ENCODE data around the gene SHISA9. TPM values are rescaled to one million over a fixed set of nuclear protein-coding genes. Genes with fewer than 3 reads are reported as not detected.

SHISA9 gene
- total and polyA plus RNA-seq, 4 donors = under 0.01 to 0.46 (median 0.07) TPM

GRCh38 chr16:12896562-12896961 lies 4.8 kb upstream of the SHISA9 start:
- H3K9ac ChIP-seq (ENCODE audit: insufficient read depth in 1 of 2, low read length in 2 of 2) = no peak overlapping the region
- no peaks in the 10 kb centered on the region for H3K36me3 ChIP-seq (ENCODE audit: control insufficient read depth in 4 of 4, insufficient read depth in 4 of 4, low read length in 4 of 4)
- H3K4me1 ChIP-seq (ENCODE audit: control insufficient read depth in 5 of 5, insufficient read depth in 5 of 5, low read length in 5 of 5) = no peaks in the 10 kb centered on the region
- H3K27me3 ChIP-seq (ENCODE audit: control insufficient read depth in 3 of 3, insufficient read depth in 3 of 3, low read length in 2 of 3) = peaks cover 23 to 26% (median 24%) of the 10 kb centered on the region in 3 donors
- no peak overlapping the region for H3K27ac ChIP-seq (ENCODE audit: low read depth in 1 of 2, low read length in 1 of 2)
- WGBS, 2 donors = 35 to 47% methylated on average over 4 of the region's 4 CpGs
- no peak overlapping the region for H3K4me3 ChIP-seq
- ATAC-seq (ENCODE audit: insufficient read depth, low FRiP score) = no peak
- DNase-seq = peak in 1 of 3 donors; percentile 5
- no peaks in the 10 kb centered on the region for H3K9me3 ChIP-seq (ENCODE audit: control insufficient read depth in 4 of 4, insufficient read depth in 3 of 4, low read length in 3 of 4)
- TF ChIP-seq CTCF (IDR thresholded peaks at IDR 0.05; ENCODE audit: control extremely low read depth, extremely low read depth) = no peak

GRCh38 chr16:12898551-12898950 lies 2.8 kb upstream of the SHISA9 start:
- no peak overlapping the region for H3K9ac ChIP-seq (ENCODE audit: insufficient read depth in 1 of 2, low read length in 2 of 2)
- no peaks in the 10 kb centered on the region for H3K36me3 ChIP-seq (ENCODE audit: control insufficient read depth in 4 of 4, insufficient read depth in 4 of 4, low read length in 4 of 4)
- H3K4me1 ChIP-seq (ENCODE audit: control insufficient read depth in 5 of 5, insufficient read depth in 5 of 5, low read length in 5 of 5) = peaks cover 0 to 12% (median 0%) of the 10 kb centered on the region in 5 donors
- peaks cover 36 to 41% (median 37%) of the 10 kb centered on the region in 3 donors for H3K27me3 ChIP-seq (ENCODE audit: control insufficient read depth in 3 of 3, insufficient read depth in 3 of 3, low read length in 2 of 3)
- no peaks in the 10 kb centered on the region for H3K9me3 ChIP-seq (ENCODE audit: control insufficient read depth in 4 of 4, insufficient read depth in 3 of 4, low read length in 3 of 4)
- no peak overlapping the region for H3K4me3 ChIP-seq
- 35 to 48% methylated on average over 3 of the region's 3 CpGs for WGBS, 2 donors
- no peak overlapping the region for H3K27ac ChIP-seq (ENCODE audit: low read depth in 1 of 2, low read length in 1 of 2)
- no peak for DNase-seq
- no peak for ATAC-seq (ENCODE audit: insufficient read depth, low FRiP score)
- TF ChIP-seq CTCF (IDR thresholded peaks at IDR 0.05; ENCODE audit: control extremely low read depth, extremely low read depth) = no peak

- 60 to 69% methylated on average over 6 of the region's 6 CpGs for WGBS, 2 donors
- ATAC-seq (ENCODE audit: insufficient read depth, low FRiP score) (no peak), DNase-seq (peak in 2 of 3 donors; percentile 29 to 44)
- Histone ChIP-seq H3K27me3 (ENCODE audit: control insufficient read depth in 3 of 3, insufficient read depth in 3 of 3, low read length in 2 of 3) (peaks cover 47 to 51% (median 47%) of the 10 kb centered on the region in 3 donors), H3K4me3 (no peak overlapping the region), H3K9me3 (ENCODE audit: control insufficient read depth in 4 of 4, insufficient read depth in 3 of 4, low read length in 3 of 4) (no peaks in the 10 kb centered on the region), H3K27ac (ENCODE audit: low read depth in 1 of 2, low read length in 1 of 2) (no peak overlapping the region), H3K36me3 (ENCODE audit: control insufficient read depth in 4 of 4, insufficient read depth in 4 of 4, low read length in 4 of 4) (no peaks in the 10 kb centered on the region), H3K9ac (ENCODE audit: insufficient read depth in 1 of 2, low read length in 2 of 2) (no peak overlapping the region), H3K4me1 (ENCODE audit: control insufficient read depth in 5 of 5, insufficient read depth in 5 of 5, low read length in 5 of 5) (peaks cover 0 to 14% (median 0%) of the 10 kb centered on the region in 5 donors)
- no peak for TF ChIP-seq CTCF (IDR thresholded peaks at IDR 0.05; ENCODE audit: control extremely low read depth, extremely low read depth)
Measured at GRCh38 chr16:12899529-12900143, 1.8 kb upstream of the SHISA9 start.

GRCh38 chr16:12900156-12900555 lies 1.2 kb upstream of the SHISA9 start:
- TF ChIP-seq CTCF (IDR thresholded peaks at IDR 0.05; ENCODE audit: control extremely low read depth, extremely low read depth) = no peak
- ATAC-seq (ENCODE audit: insufficient read depth, low FRiP score) (no peak), DNase-seq (no peak)
- Histone ChIP-seq H3K9ac (ENCODE audit: insufficient read depth in 1 of 2, low read length in 2 of 2) (no peak overlapping the region), H3K9me3 (ENCODE audit: control insufficient read depth in 4 of 4, insufficient read depth in 3 of 4, low read length in 3 of 4) (no peaks in the 10 kb centered on the region), H3K27ac (ENCODE audit: low read depth in 1 of 2, low read length in 1 of 2) (no peak overlapping the region), H3K27me3 (ENCODE audit: control insufficient read depth in 3 of 3, insufficient read depth in 3 of 3, low read length in 2 of 3) (peaks cover 51 to 52% (median 52%) of the 10 kb centered on the region in 3 donors), H3K36me3 (ENCODE audit: control insufficient read depth in 4 of 4, insufficient read depth in 4 of 4, low read length in 4 of 4) (no peaks in the 10 kb centered on the region), H3K4me3 (no peak overlapping the region), H3K4me1 (ENCODE audit: control insufficient read depth in 5 of 5, insufficient read depth in 5 of 5, low read length in 5 of 5) (peaks cover 0 to 14% (median 0%) of the 10 kb centered on the region in 5 donors)
- WGBS, 2 donors = 14 to 16% methylated on average over 7 of the region's 7 CpGs
